Stimulated activated effector memory CD8-positive, alpha-beta T cell treated with anti-CD3 and anti-CD28 coated beads, Interleukin-12 subunit alpha, Interleukin-12 subunit beta, amount 100 ng/mL, for 72 hours (primary cell): ENCODE measurements around the gene CTNNA3.

Experiments used
- ATAC-seq: fragments of 150-1000 bp; cut with Tn5 transposase; 2 replicates; pipeline ENCODE4 v1.10.0; 2021
- DNase-seq, 2 donors: peaks; one replicate each; pipeline ENCODE4 v3.0.0; 2021 to 2022; ENCODE audit warnings: low spot score in 2 of 2
- H3K27ac Mint-ChIP-seq: one replicate; pipeline ENCODE4 v1.8.0; 2022; ENCODE audit warnings: mild to moderate bottlenecking, mixed read lengths
- H3K36me3 Mint-ChIP-seq: one replicate; pipeline ENCODE4 v1.8.0; 2022; ENCODE audit warnings: mild to moderate bottlenecking, mixed read lengths
- H3K4me1 Mint-ChIP-seq: one replicate; pipeline ENCODE4 v1.8.0; 2022; ENCODE audit warnings: mixed read lengths
- H3K4me3 Mint-ChIP-seq: one replicate; pipeline ENCODE4 v1.8.0; 2022; ENCODE audit warnings: mild to moderate bottlenecking, mixed read lengths
- H3K9me3 Mint-ChIP-seq: one replicate; pipeline ENCODE4 v1.8.0; 2022; ENCODE audit warnings: mixed read lengths

Gene CTNNA3

DNA sequence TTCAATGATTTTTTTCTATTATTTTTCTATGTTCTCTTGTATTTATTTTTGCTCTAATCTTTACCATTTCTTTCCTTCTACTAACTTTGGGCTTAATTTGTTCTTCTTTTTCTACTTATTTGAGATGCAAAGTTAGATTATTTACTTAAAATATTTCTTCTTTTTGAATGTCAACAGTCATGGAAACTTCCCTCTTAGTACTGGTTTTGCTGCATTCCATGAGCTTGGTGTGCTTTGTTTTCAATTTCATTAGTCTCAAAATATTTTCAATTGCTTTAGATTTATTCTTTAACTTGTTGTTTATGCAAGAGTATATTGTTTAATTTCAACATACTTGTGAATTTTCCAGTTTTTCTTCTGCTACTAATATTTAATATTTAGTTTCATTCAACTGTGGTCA is 539.8 kb downstream of the CTNNA3 start:
- DNase-seq (no peak), ATAC-seq (no peak)
- peaks cover 7% of the 10 kb centered on the region for H3K9me3 Mint-ChIP-seq
- no peak overlapping the region for H3K4me3 Mint-ChIP-seq
- H3K27ac Mint-ChIP-seq, result no peak overlapping the region
- H3K36me3 Mint-ChIP-seq, result no peaks in the 10 kb centered on the region
- no peaks in the 10 kb centered on the region for H3K4me1 Mint-ChIP-seq

DNA sequence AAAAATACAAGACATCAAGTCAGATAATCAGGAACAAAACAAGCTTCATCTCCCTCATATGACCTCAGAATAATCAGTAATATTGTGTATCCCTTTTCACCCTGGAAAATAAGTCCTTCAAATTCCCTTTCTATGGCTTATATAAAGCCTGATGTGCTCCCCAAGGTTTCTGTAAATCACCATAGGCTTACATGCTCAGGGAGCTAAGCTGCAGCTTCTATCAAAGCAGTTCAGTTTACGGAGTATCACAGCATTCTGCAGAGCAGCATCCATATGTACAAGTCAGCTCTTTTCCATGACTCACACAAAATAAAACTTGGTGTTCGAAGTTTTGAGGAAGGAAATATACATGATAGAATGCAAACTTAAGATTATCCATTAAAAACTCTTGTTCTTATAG is 544.5 kb downstream of the CTNNA3 start:
- Mint-ChIP-seq H3K36me3 (no peaks in the 10 kb centered on the region), H3K4me3 (no peak overlapping the region), H3K27ac (no peak overlapping the region), H3K9me3 (peaks cover 4% of the 10 kb centered on the region), H3K4me1 (no peaks in the 10 kb centered on the region)
- no peak for DNase-seq
- ATAC-seq, result no peak

- H3K36me3 Mint-ChIP-seq, result no peaks in the 10 kb centered on the region
- no peak overlapping the region for H3K27ac Mint-ChIP-seq
- ATAC-seq, result no peak
- DNase-seq, result no peak
- H3K9me3 Mint-ChIP-seq, result peaks cover 3% of the 10 kb centered on the region
- H3K4me1 Mint-ChIP-seq, result no peaks in the 10 kb centered on the region
- no peak overlapping the region for H3K4me3 Mint-ChIP-seq
These were observed 551.5 kb downstream of the CTNNA3 start for GRCh38 chr10:67144530-67144929.

DNA sequence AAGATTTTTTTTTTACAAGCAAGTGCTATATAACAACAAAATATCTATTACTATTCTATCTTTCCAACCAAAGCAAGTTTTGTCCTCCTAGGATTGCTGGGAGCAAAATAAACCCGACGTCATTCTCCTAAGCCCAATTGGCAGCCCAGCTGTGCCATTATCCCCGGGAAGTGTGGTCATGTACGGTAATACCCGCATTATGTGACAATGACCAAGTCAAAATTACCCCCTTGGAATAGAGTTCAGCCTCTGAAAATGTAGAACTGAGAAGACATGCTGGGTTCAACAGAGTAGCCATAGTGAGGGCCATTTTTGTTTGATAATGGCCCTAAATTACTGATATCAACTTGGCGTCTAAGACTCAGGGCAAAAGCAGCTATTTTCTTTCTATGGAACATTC is 554.7 kb downstream of the CTNNA3 start:
- H3K9me3 Mint-ChIP-seq, result peaks cover 7% of the 10 kb centered on the region
- ATAC-seq (no peak), DNase-seq (no peak)
- H3K27ac Mint-ChIP-seq, result no peak overlapping the region
- H3K4me3 Mint-ChIP-seq, result no peak overlapping the region
- H3K4me1 Mint-ChIP-seq, result no peaks in the 10 kb centered on the region
- H3K36me3 Mint-ChIP-seq, result no peaks in the 10 kb centered on the region

DNA sequence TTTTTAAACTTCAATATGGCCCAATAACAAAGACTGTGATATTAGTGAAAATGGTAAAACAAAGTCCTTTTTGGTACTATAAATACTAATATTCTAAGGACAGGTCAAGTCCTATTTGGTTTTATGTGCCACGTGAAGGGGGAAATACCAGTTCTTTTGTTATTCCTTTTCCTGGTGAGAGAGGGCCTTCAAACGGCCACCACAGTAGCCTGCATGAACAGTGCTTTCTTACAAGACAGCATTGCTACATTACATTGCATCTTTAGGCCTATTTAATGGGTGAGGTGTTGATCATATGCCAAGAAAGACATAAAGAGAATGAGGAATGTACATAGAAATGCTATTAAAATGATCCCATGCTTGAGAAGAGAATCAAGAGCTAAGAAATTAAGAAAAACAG is 555.4 kb downstream of the CTNNA3 start:
- Mint-ChIP-seq H3K4me3 (no peak overlapping the region), H3K27ac (no peak overlapping the region), H3K9me3 (peaks cover 7% of the 10 kb centered on the region), H3K4me1 (no peaks in the 10 kb centered on the region), H3K36me3 (no peaks in the 10 kb centered on the region)
- DNase-seq, result no peak
- no peak for ATAC-seq

GRCh38 chr10:67127441-67127840 is 568.6 kb downstream of the CTNNA3 start:
- H3K36me3 Mint-ChIP-seq, result no peaks in the 10 kb centered on the region
- H3K27ac Mint-ChIP-seq, result no peak overlapping the region
- no peaks in the 10 kb centered on the region for H3K9me3 Mint-ChIP-seq
- no peak overlapping the region for H3K4me3 Mint-ChIP-seq
- no peaks in the 10 kb centered on the region for H3K4me1 Mint-ChIP-seq
- DNase-seq (no peak), ATAC-seq (no peak)

DNA sequence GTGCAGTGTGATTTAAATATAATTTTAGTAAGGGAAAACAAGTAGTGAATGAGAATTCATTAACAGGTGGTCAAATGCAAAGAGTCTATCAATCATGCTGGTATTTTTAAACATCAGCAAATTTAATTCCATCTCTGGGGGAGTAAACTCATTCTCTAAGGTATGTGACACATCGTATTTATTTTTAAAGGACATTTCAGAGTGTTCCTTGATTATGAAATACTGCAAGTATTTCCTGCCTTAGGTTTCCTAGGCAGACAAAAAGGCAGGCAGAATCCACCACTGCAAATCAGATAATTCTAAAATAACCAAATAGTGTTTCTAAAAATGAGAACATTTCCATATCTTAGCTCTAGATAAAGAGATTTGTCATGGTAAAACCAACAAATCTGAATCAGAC is 576.3 kb downstream of the CTNNA3 start:
- ATAC-seq, result no peak
- H3K9me3 Mint-ChIP-seq, result peaks cover 6% of the 10 kb centered on the region
- no peak overlapping the region for H3K4me3 Mint-ChIP-seq
- H3K27ac Mint-ChIP-seq, result no peak overlapping the region
- H3K36me3 Mint-ChIP-seq, result no peaks in the 10 kb centered on the region
- DNase-seq, result no peak
- no peaks in the 10 kb centered on the region for H3K4me1 Mint-ChIP-seq

GRCh38 chr10:67115972-67116371 is 580.0 kb downstream of the CTNNA3 start:
- no peak overlapping the region for H3K4me3 Mint-ChIP-seq
- ATAC-seq, result no peak
- no peaks in the 10 kb centered on the region for H3K4me1 Mint-ChIP-seq
- no peak overlapping the region for H3K27ac Mint-ChIP-seq
- DNase-seq, result no peak
- H3K9me3 Mint-ChIP-seq, result peaks cover 4% of the 10 kb centered on the region
- no peaks in the 10 kb centered on the region for H3K36me3 Mint-ChIP-seq

GRCh38 chr10:67114945-67115344 is 581.0 kb downstream of the CTNNA3 start:
- H3K4me1 Mint-ChIP-seq, result no peaks in the 10 kb centered on the region

GRCh38 chr10:67112765-67113164 is 583.2 kb downstream of the CTNNA3 start:
- Mint-ChIP-seq H3K36me3 (no peaks in the 10 kb centered on the region), H3K4me1 (no peaks in the 10 kb centered on the region), H3K27ac (no peak overlapping the region), H3K9me3 (no peaks in the 10 kb centered on the region), H3K4me3 (no peak overlapping the region)
- ATAC-seq (no peak), DNase-seq (no peak)

More at GRCh38 chr10:67114945-67115344, 581.0 kb downstream of the CTNNA3 start:
- ATAC-seq (no peak), DNase-seq (no peak)
- Mint-ChIP-seq H3K36me3 (no peaks in the 10 kb centered on the region), H3K4me3 (no peak overlapping the region), H3K27ac (no peak overlapping the region), H3K9me3 (peaks cover 4% of the 10 kb centered on the region)

- DNase-seq (no peak), ATAC-seq (no peak)
- Mint-ChIP-seq H3K4me3 (no peak overlapping the region), H3K9me3 (no peaks in the 10 kb centered on the region), H3K36me3 (no peaks in the 10 kb centered on the region), H3K27ac (no peak overlapping the region), H3K4me1 (no peaks in the 10 kb centered on the region)
These were observed 585.7 kb downstream of the CTNNA3 start for GRCh38 chr10:67110286-67110685.

DNA sequence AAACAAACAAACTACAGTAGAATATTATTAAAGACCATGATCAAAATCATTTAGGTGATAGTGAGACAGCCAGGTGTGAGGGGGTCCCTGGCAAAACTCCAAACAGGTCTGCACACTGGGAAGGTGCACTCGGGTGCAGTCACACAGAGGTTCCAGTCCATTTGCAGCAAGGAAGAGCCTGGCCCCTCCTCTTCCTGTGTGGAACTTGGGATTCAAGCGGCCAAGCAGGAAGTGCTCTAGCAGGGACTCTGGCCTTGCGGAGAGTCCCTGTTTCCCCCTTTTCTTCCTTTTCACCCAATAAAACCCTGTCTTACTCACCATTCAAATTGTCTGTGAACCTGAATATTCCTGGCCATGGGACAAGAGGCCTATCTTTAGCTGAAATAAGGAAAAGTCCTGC is 588.3 kb downstream of the CTNNA3 start:
- ATAC-seq, result no peak

DNA sequence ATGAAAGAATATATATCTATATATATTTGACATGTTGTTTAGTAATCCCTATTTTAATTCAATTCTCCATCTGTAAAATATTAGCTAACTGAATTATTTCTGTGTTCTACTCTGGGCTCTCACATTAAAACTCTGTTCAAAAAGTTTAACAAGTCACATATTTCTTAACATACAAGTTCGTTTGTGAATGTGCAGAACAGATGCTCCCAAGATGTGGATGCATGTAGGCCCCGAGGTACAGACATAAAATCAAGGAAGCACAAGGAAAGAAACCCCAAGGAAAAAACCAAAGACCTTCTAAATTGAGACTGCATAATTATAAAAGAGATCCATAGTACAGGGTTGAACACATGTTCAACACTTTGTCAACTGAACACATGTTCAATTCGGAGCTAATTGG is 595.0 kb downstream of the CTNNA3 start:
- Mint-ChIP-seq H3K9me3 (peaks cover 3% of the 10 kb centered on the region), H3K4me3 (no peak overlapping the region), H3K27ac (no peak overlapping the region), H3K36me3 (no peaks in the 10 kb centered on the region), H3K4me1 (no peaks in the 10 kb centered on the region)
- DNase-seq (no peak), ATAC-seq (no peak)

More for the DNA sequence above, 588.3 kb downstream of the CTNNA3 start:
- Mint-ChIP-seq H3K4me3 (no peak overlapping the region), H3K36me3 (no peaks in the 10 kb centered on the region), H3K9me3 (peaks cover 3% of the 10 kb centered on the region), H3K27ac (no peak overlapping the region), H3K4me1 (no peaks in the 10 kb centered on the region)
- no peak for DNase-seq

GRCh38 chr10:67098461-67098860 is 597.5 kb downstream of the CTNNA3 start:
- no peak for ATAC-seq
- H3K4me3 Mint-ChIP-seq, result no peak overlapping the region
- H3K36me3 Mint-ChIP-seq, result no peaks in the 10 kb centered on the region
- H3K27ac Mint-ChIP-seq, result no peak overlapping the region
- no peaks in the 10 kb centered on the region for H3K9me3 Mint-ChIP-seq
- no peaks in the 10 kb centered on the region for H3K4me1 Mint-ChIP-seq
- no peak for DNase-seq

DNA sequence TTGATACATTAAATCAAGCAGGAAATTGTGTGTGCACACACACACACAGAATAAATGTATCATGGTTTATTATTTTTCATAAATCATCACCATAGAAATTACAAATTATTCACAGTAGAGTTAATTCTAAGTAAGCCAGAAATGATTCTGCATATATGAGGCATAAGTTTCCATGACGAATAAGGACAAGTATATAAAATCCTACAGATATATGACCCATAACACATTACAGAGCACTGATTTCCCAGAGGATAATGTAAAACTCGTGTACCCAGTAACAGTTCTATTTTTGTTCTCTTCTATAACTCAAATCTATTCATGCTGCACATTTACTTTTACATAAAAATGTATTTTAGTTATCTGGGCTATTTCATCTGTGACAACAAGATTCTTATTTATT is 600.5 kb downstream of the CTNNA3 start:
- no peaks in the 10 kb centered on the region for H3K4me1 Mint-ChIP-seq
- H3K36me3 Mint-ChIP-seq, result no peaks in the 10 kb centered on the region
- no peaks in the 10 kb centered on the region for H3K9me3 Mint-ChIP-seq
- no peak for DNase-seq
- no peak overlapping the region for H3K4me3 Mint-ChIP-seq
- H3K27ac Mint-ChIP-seq, result no peak overlapping the region
- no peak for ATAC-seq

DNA sequence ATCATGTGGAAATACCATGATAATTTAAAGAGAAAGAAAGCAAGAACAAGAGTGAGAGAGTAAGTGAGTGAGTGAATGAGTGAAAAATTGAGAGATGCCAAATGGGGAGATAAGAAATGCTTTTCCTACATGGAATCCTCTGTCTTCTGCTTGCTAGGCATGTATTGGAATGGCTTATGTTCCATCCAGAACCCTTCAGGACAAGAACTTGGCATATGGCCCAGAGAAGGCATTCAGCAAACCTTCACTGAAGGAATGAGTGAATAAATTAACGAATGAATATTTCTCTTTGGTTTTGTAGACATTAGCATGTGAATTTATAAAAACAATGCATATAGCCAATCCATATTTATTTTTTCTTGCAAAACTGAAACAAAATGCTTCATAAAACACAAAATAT is 608.0 kb downstream of the CTNNA3 start:
- ATAC-seq, result no peak

GRCh38 chr10:67087135-67087425 is 608.9 kb downstream of the CTNNA3 start:
- no peak overlapping the region for H3K27ac Mint-ChIP-seq
- no peak for ATAC-seq

More for the DNA sequence above, 608.0 kb downstream of the CTNNA3 start:
- Mint-ChIP-seq H3K36me3 (no peaks in the 10 kb centered on the region), H3K27ac (no peak overlapping the region), H3K9me3 (no peaks in the 10 kb centered on the region), H3K4me1 (no peaks in the 10 kb centered on the region), H3K4me3 (no peak overlapping the region)
- DNase-seq, result no peak

More at GRCh38 chr10:67087135-67087425, 608.9 kb downstream of the CTNNA3 start:
- Mint-ChIP-seq H3K36me3 (no peaks in the 10 kb centered on the region), H3K4me1 (no peaks in the 10 kb centered on the region), H3K4me3 (no peak overlapping the region), H3K9me3 (no peaks in the 10 kb centered on the region)
- no peak for DNase-seq
